Measurements from ENCODE around the gene CDC42BPB. TPM values are rescaled to one million over a fixed set of nuclear protein-coding genes. Genes with fewer than 3 reads are reported as not detected.
A peak's percentile ranks its signal among the peaks of the same experiment; 100 is the strongest.

Gene CDC42BPB
- total RNA-seq, 1 experiment from 2014 or later = 103 TPM

DNA sequence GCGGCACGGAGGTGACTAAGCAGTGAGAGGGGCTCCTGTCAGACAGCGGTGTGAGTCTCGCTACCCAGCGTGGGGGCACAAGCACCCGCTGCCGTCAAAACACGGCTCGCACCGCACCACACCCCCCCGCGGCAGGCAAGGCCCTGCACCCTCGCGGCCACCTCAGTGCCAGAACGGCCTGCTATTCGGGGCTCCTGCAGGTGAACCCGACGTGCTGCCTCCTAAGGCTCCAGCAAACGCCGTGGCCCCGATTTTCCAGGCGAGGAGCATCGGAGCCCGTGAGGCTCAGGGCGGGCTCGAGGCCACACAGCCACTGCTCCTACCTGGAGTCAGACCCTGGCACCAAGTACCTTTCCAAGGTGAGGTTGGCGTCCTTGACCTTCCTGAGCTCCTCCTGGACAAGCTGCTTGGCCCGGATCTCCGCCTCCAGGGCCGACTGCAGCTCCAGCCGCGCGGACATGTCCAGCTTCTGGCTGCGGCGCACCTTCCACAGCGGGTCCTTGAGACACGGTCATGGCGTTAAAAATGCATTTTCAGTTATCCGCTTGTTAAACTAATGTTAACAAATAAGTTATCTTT, 93.1 kb downstream of the CDC42BPB start:
- Histone ChIP-seq H3K27ac (ENCODE audit: insufficient read length, low read depth, low read length) (no peak overlapping the region), H3K4me2 (ENCODE audit: insufficient read depth, insufficient read length, low read length) (no peak overlapping the region), H4K91ac (ENCODE audit: insufficient read length, low read depth, low read length) (no peak overlapping the region), H2BK15ac (ENCODE audit: low read depth, low read length) (0 out of 2 replicates have a peak overlapping the region, but pooled peaks have one; percentile 24), H3K56ac (ENCODE audit: insufficient read length, low read depth, low read length) (no peak overlapping the region), H4K20me1 (ENCODE audit: control insufficient read depth, insufficient read depth, insufficient read length) (no peaks in the 10 kb centered on the region), H2BK12ac (ENCODE audit: insufficient read length, low read depth, low read length) (no peak overlapping the region), H2BK120ac (ENCODE audit: low read depth, low read length, poor library complexity, severe bottlenecking) (no peak overlapping the region), H3T11ph (ENCODE audit: low read length) (no peak overlapping the region), H2AFZ (ENCODE audit: low read length) (no peak overlapping the region), H3K4ac (ENCODE audit: low read depth, low read length) (no peak overlapping the region), H3K14ac (ENCODE audit: insufficient read depth, low read length) (no peak overlapping the region; the same call in 1 of the 2 replicates), H3K18ac (ENCODE audit: insufficient read length, low read depth, low read length) (no peak overlapping the region), H2BK20ac (ENCODE audit: low read depth, low read length, poor library complexity, severe bottlenecking) (no peak overlapping the region), H4K5ac (ENCODE audit: insufficient read length, low read depth, low read length) (no peak overlapping the region), H2AK5ac (ENCODE audit: insufficient read length, low read length) (no peak overlapping the region), H2BK5ac (ENCODE audit: insufficient read length, low read length) (no peak overlapping the region), H3K79me1 (ENCODE audit: insufficient read depth, low read depth, low read length, poor library complexity, severe bottlenecking) (no peaks in the 10 kb centered on the region), H3K23me2 (ENCODE audit: insufficient read length, low read depth, low read length, poor library complexity, severe bottlenecking) (no peaks in the 10 kb centered on the region), H3K79me2 (ENCODE audit: insufficient read depth, low read length) (no peaks in the 10 kb centered on the region), H3K23ac (ENCODE audit: insufficient read length, low read depth, low read length) (no peak overlapping the region), H4K8ac (replicated peaks; ENCODE audit: insufficient read length, low read depth, low read length) (no peak overlapping the region), H3K9ac (ENCODE audit: extremely low read depth, insufficient read length, low read length) (no peak overlapping the region), H3K27me3 (ENCODE audit: insufficient read depth, low read length) (no peaks in the 10 kb centered on the region), H3K9me3 (ENCODE audit: control insufficient read depth, low read depth, low read length) (no peaks in the 10 kb centered on the region), H3K4me1 (ENCODE audit: insufficient read depth, low read length) (no peaks in the 10 kb centered on the region)
- no peak for DNase-seq
- Mint-ChIP-seq H3K4me3 (no peak overlapping the region), H3K9me3 (no peaks in the 10 kb centered on the region), H3K36me3 (ENCODE audit: insufficient read depth in 1 of 3, low read depth in 3 of 3) (peaks cover 41 to 96% (median 91%) of the 10 kb centered on the region in 3 experiments; a peak in 6 of 7 replicates), H3K4me1 (no peaks in the 10 kb centered on the region), H3K27me3 (ENCODE audit: low read depth) (no peaks in the 10 kb centered on the region), H3K27ac (no peak overlapping the region)
- TF ChIP-seq, protein P1, sequence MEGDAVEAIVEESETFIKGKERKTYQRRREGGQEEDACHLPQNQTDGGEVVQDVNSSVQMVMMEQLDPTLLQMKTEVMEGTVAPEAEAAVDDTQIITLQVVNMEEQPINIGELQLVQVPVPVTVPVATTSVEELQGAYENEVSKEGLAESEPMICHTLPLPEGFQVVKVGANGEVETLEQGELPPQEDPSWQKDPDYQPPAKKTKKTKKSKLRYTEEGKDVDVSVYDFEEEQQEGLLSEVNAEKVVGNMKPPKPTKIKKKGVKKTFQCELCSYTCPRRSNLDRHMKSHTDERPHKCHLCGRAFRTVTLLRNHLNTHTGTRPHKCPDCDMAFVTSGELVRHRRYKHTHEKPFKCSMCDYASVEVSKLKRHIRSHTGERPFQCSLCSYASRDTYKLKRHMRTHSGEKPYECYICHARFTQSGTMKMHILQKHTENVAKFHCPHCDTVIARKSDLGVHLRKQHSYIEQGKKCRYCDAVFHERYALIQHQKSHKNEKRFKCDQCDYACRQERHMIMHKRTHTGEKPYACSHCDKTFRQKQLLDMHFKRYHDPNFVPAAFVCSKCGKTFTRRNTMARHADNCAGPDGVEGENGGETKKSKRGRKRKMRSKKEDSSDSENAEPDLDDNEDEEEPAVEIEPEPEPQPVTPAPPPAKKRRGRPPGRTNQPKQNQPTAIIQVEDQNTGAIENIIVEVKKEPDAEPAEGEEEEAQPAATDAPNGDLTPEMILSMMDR (conservative IDR thresholded peaks at IDR 0.05) = no peak
- no CpG with 5 or more reads among the region's 39 CpGs for WGBS (ENCODE audit: extremely low coverage, insufficient read length, low lambda C conversion rate)

Data from H9 (cell line).